GM12891 (cell line): ENCODE data around the gene UPP2.

ENCODE experiments used
- POLR2A ChIP-seq: IDR thresholded peaks from 2 replicates; pipeline ENCODE4 v1.6.1; 2011; ENCODE audit warnings: low read depth, low read length, control low read depth
- POLR2AphosphoS5 ChIP-seq: IDR thresholded peaks from 2 replicates; pipeline ENCODE4 v1.6.1; 2011; ENCODE audit warnings: low read depth, low read length, control low read depth

GRCh38 chr2:158143703-158144360, 42.2 kb downstream of the UPP2 start:
- TF ChIP-seq POLR2AphosphoS5 (no peak), POLR2A (no peak)
